ENCODE measurements around the gene MAJIN.

DNA sequence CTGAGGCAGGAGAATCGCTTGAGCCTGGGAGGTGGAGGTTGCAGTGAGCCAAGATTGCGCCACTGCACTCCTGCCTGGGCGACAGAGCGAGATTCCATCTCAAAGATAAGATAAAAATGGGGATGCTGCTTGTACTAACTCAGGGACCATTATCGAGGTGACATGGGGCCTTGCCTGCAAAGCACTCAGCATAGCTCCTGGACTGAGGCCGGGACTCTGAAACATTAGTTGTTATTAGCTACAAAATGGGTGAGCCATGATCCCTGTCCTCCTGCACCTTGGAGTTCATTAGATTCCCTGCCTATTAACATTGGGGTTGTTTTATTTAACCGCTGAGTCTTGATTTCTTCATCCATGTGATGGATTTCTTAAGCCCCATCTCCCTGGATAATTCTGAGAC is 42.3 kb downstream of the MAJIN start:
- TF ChIP-seq EZH2 (IDR thresholded peaks at IDR 0.05) (no peak), POLR2AphosphoS5 (IDR thresholded peaks at IDR 0.05; ENCODE audit: borderline replicate concordance, low read depth, low read length) (no peak), FOXP2 (optimal IDR thresholded peaks at IDR 0.05; ENCODE audit: control extremely low read depth, extremely low read length, insufficient read depth) (no peak)
